ENCODE data around the gene RPS14.

GRCh38 chr5:150479416-150479815 lies 29.9 kb upstream of the RPS14 start:
- TF ChIP-seq CTCF (conservative IDR thresholded peaks at IDR 0.05; ENCODE audit: low read depth, low read length) (no peak), EZH2 (IDR thresholded peaks at IDR 0.05; ENCODE audit: borderline replicate concordance, low read depth, low read length, poor library complexity, severe bottlenecking) (no peak)
